Neural cell (in vitro differentiated cells): ENCODE data around the gene TMEFF2. TPM values are rescaled to one million over a fixed set of nuclear protein-coding genes. Genes with fewer than 3 reads are reported as not detected.

Source experiments
- H2AFZ ChIP-seq: fragments of 200-600, 300-800 bp; sonication (generic), shearing (Covaris generic); 2 replicates; pipeline ENCODE4 v1.6.0; 2014; ENCODE audit warnings: low read depth, mild to moderate bottlenecking, antibody characterized with exemption, low read length, moderate library complexity
- H3F3A ChIP-seq: fragments of 200-600 bp; shearing (Covaris generic); 2 replicates; pipeline ENCODE4 v1.6.1; 2016; ENCODE audit warnings: mild to moderate bottlenecking, moderate library complexity, mixed read lengths, antibody characterized with exemption, low read length; ENCODE audit not compliant: insufficient read depth, poor library complexity, severe bottlenecking
- H3K27ac ChIP-seq: fragments of 200-600, 300-800 bp; sonication (generic), shearing (Covaris generic); 2 replicates; pipeline ENCODE4 v1.5.1; 2014; ENCODE audit warnings: mild to moderate bottlenecking, low read length, moderate library complexity
- H3K27me3 ChIP-seq: fragments of 300-800, 200-600 bp; sonication (generic), shearing (Covaris generic); 2 replicates; pipeline ENCODE4 v1.6.0; 2014; ENCODE audit warnings: mild to moderate bottlenecking, low read depth, low read length, moderate library complexity; ENCODE audit not compliant: insufficient read depth
- H3K36me3 ChIP-seq: fragments of 300-800, 200-600 bp; sonication (generic), shearing (Covaris generic); 2 replicates; pipeline ENCODE4 v1.5.1; 2014; ENCODE audit warnings: mild to moderate bottlenecking, antibody characterized with exemption, low read length, moderate library complexity; ENCODE audit not compliant: insufficient read depth
- H3K4me2 ChIP-seq: fragments of 300-800, 200-600 bp; sonication (generic), shearing (Covaris generic); 2 replicates; pipeline ENCODE4 v1.6.0; 2014; ENCODE audit warnings: mild to moderate bottlenecking, low read length
- H3K4me3 ChIP-seq: fragments of 300-800, 200-600 bp; sonication (generic), shearing (Covaris generic); 2 replicates; pipeline ENCODE4 v1.5.1; 2014; ENCODE audit warnings: mild to moderate bottlenecking, low read length, moderate library complexity
- H3K79me2 ChIP-seq: fragments of 200-600 bp; shearing (Covaris generic); replicated peaks from 2 replicates; pipeline ENCODE4 v1.6.0; 2014; ENCODE audit warnings: mild to moderate bottlenecking, low read length, moderate library complexity; ENCODE audit not compliant: insufficient read depth
- H3K9ac ChIP-seq: fragments of 300-800, 200-600 bp; sonication (generic), shearing (Covaris generic); 2 replicates; pipeline ENCODE4 v1.6.1; 2016; ENCODE audit warnings: mild to moderate bottlenecking, low read length, mixed read lengths
- H3K9me2 ChIP-seq: fragments of 200-600 bp; shearing (Covaris generic); 2 replicates; pipeline ENCODE4 v1.6.1; 2016; ENCODE audit warnings: mild to moderate bottlenecking, low read length, mixed read lengths; ENCODE audit not compliant: insufficient read depth
- H3K9me3 ChIP-seq: fragments of 200-600, 300-800 bp; sonication (generic), shearing (Covaris generic); 2 replicates; pipeline ENCODE4 v1.6.1; 2016; ENCODE audit warnings: mild to moderate bottlenecking, mixed run types, low read length, moderate library complexity, mixed read lengths
- H4K20me1 ChIP-seq: fragments of 200-600 bp; shearing (Covaris generic); 2 replicates; pipeline ENCODE4 v1.6.1; 2016; ENCODE audit warnings: mild to moderate bottlenecking, mixed run types; ENCODE audit not compliant: insufficient read depth
- CTCF ChIP-seq: fragments of 450-650 bp; IDR thresholded peaks from 2 replicates; pipeline ENCODE4 v1.5.1; 2014; ENCODE audit warnings: antibody characterized with exemption, mild to moderate bottlenecking, moderate library complexity; ENCODE audit not compliant: poor library complexity, severe bottlenecking
- EP300 ChIP-seq: fragments of 450-650 bp; conservative IDR thresholded peaks from 2 replicates; pipeline ENCODE4 v1.6.1; 2014; ENCODE audit warnings: antibody characterized with exemption, mild to moderate bottlenecking, moderate library complexity; ENCODE audit not compliant: poor library complexity, severe bottlenecking
- EZH2 ChIP-seq: fragments of 200-600, 300-800 bp; shearing (Covaris generic), sonication (generic); IDR thresholded peaks from 2 replicates; pipeline ENCODE4 v1.6.1; 2014; ENCODE audit warnings: antibody characterized with exemption, low read length, borderline replicate concordance, mild to moderate bottlenecking; ENCODE audit not compliant: insufficient read depth, poor library complexity, severe bottlenecking
- MXI1 ChIP-seq: fragments of 450-650 bp; conservative IDR thresholded peaks from 2 replicates; pipeline ENCODE4 v1.6.1; 2014; ENCODE audit warnings: antibody characterized with exemption, mild to moderate bottlenecking; ENCODE audit not compliant: poor library complexity, severe bottlenecking
- POLR2AphosphoS5 ChIP-seq: IDR thresholded peaks from 2 replicates; pipeline ENCODE4 v1.6.1; 2012
- RAD21 ChIP-seq: fragments of 450-650 bp; conservative IDR thresholded peaks from 2 replicates; pipeline ENCODE4 v1.6.1; 2014; ENCODE audit warnings: antibody characterized with exemption, mild to moderate bottlenecking, moderate library complexity
- REST ChIP-seq: IDR thresholded peaks from 2 replicates; pipeline ENCODE4 v1.6.1; 2012; ENCODE audit warnings: borderline replicate concordance
- SMC3 ChIP-seq: fragments of 450-650 bp; conservative IDR thresholded peaks from 2 replicates; pipeline ENCODE4 v1.6.1; 2014; ENCODE audit warnings: antibody characterized with exemption, mild to moderate bottlenecking, moderate library complexity; ENCODE audit not compliant: poor library complexity
- TAF1 ChIP-seq: IDR thresholded peaks from 2 replicates; pipeline ENCODE4 v1.6.1; 2012; ENCODE audit warnings: low read depth
- polyA plus RNA-seq: library from polyadenylated mRNA; depleted of rRNA; stranded (reverse); fragments of >200 nt; gene quantifications from 2 replicates; pipeline ENCODE4 v1.2.3, GENCODE V29; 2014

TMEFF2 gene
- polyA plus RNA-seq, 1 donor from 2014 or later: 24.6 TPM

GRCh38 chr2:192128655-192129054, 66.1 kb downstream of the TMEFF2 start:
- Histone ChIP-seq H3K27ac (no peak overlapping the region), H3K9ac (no peak overlapping the region), H3K4me3 (no peak overlapping the region), H3K9me2 (no peaks in the 10 kb centered on the region), H4K20me1 (no peaks in the 10 kb centered on the region), H3K4me2 (no peak overlapping the region), H2AFZ (no peak overlapping the region), H3K9me3 (no peaks in the 10 kb centered on the region), H3K79me2 (no peaks in the 10 kb centered on the region), H3F3A (no peaks in the 10 kb centered on the region), H3K27me3 (no peaks in the 10 kb centered on the region), H3K36me3 (no peaks in the 10 kb centered on the region)
- no peak for TF ChIP-seq SMC3
- TF ChIP-seq RAD21: no peak
- no peak for TF ChIP-seq REST
- TF ChIP-seq EZH2: no peak
- TF ChIP-seq TAF1: no peak
- TF ChIP-seq EP300: no peak

- Histone ChIP-seq H3K27me3 (no peaks in the 10 kb centered on the region), H3K4me3 (no peak overlapping the region), H3K79me2 (no peaks in the 10 kb centered on the region), H3K27ac (no peak overlapping the region), H3F3A (no peaks in the 10 kb centered on the region), H3K4me2 (no peak overlapping the region), H2AFZ (no peak overlapping the region), H4K20me1 (no peaks in the 10 kb centered on the region), H3K9me2 (no peaks in the 10 kb centered on the region), H3K9me3 (no peaks in the 10 kb centered on the region), H3K9ac (no peak overlapping the region), H3K36me3 (no peaks in the 10 kb centered on the region)
- TF ChIP-seq TAF1: no peak
- TF ChIP-seq EZH2: no peak
- no peak for TF ChIP-seq EP300
- no peak for TF ChIP-seq POLR2AphosphoS5
- no peak for TF ChIP-seq MXI1
- no peak for TF ChIP-seq REST
- no peak for TF ChIP-seq RAD21
- TF ChIP-seq SMC3: no peak
- no peak for TF ChIP-seq CTCF
Measured at GRCh38 chr2:192127434-192127833, 67.3 kb downstream of the TMEFF2 start.
